ENCODE data around the gene CDK5RAP3. TPM values are rescaled to one million over a fixed set of nuclear protein-coding genes. Genes with fewer than 3 reads are reported as not detected.

Gene CDK5RAP3, protein sequence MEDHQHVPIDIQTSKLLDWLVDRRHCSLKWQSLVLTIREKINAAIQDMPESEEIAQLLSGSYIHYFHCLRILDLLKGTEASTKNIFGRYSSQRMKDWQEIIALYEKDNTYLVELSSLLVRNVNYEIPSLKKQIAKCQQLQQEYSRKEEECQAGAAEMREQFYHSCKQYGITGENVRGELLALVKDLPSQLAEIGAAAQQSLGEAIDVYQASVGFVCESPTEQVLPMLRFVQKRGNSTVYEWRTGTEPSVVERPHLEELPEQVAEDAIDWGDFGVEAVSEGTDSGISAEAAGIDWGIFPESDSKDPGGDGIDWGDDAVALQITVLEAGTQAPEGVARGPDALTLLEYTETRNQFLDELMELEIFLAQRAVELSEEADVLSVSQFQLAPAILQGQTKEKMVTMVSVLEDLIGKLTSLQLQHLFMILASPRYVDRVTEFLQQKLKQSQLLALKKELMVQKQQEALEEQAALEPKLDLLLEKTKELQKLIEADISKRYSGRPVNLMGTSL
- total RNA-seq (2014; rRNA removed; shearing (Covaris generic)), result 127 TPM in 2 replicates

DNA sequence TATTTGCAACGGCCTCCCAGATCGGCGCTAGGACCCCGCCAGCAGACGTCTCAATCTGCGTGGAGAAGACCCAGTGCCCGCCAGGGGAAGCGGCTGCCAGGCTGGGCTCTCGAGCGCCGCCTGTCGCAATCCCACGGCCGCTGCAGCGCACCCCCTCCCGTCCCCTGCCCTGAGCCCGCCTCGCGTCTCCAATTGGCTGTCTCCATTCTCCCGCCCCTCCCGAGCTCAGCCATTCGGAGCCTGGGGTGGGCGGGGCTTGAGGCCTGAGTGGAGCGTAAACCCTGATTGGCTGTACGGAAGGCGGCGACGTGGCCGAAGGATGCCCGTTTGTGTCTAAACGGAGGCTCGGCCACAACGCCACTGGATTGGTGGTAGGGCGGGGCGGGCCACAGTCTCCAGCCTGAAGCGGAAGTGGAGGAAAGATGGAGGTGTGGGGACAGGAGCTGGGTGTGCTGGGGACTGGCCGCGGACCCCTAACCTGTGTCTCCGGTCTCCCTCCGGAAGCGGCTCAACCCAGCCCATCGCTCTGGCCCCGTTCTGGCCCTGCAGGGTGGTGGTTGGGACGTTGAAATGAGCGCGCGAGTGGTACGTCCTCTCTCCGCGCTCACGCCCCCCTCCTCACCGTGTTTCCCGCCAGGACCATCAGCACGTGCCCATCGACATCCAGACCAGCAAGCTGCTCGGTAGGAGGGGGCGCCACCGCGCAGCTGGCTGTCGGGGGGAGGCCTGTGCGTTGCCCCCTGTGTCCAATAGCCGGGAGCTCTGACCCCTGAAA lies at the start of gene CDK5RAP3:
Gene CDK5RAP3 (plus strand): TSS at position 389 of the 775 bp plus-strand sequence. CDS start 34 bp downstream, at position 423.

DNA sequence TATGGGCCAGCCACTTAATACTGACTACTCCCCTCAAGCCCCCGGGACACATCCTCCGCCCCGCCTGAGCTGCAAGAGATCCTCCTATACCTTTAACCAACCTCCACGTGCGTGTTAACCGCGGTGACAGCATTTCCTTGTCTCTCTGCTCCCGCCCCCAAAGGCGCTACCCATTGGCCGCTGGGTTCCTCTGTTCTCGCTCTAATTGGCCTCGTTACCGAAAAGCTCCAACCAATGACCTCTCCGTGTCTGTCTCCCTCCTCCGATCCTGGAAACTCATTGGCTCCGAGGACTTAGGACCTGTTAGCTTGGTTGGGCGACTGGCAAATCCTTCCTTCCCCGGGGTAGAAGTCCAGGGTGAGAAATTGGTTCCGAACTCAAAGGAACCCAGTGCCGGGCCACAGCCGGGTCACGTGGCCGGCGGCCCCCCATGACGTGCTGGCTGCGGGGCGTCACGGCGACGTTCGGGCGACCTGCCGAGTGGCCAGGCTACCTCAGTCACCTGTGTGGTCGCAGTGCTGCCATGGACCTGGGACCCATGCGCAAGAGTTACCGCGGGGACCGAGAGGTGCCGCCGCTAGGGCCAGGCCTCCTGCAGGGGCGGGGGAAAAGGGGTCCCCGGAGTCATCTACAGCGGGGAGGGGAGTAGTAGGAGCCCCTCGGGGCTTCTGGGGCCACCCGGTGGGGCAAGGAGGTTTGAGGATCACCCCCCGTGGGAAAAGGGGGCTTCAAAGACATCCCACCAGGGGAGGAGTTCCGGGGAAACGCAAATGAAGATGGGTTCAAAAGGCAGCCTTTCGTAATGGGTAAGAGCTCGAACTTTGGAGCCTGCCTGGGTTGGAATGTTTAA lies 29.4 kb upstream of the CDK5RAP3 start, which contains the start of gene PNPO:
Gene PNPO (plus strand): TSS at position 326 of the 850 bp plus-strand sequence. CDS start 105 bp downstream, at position 431.

DNA sequence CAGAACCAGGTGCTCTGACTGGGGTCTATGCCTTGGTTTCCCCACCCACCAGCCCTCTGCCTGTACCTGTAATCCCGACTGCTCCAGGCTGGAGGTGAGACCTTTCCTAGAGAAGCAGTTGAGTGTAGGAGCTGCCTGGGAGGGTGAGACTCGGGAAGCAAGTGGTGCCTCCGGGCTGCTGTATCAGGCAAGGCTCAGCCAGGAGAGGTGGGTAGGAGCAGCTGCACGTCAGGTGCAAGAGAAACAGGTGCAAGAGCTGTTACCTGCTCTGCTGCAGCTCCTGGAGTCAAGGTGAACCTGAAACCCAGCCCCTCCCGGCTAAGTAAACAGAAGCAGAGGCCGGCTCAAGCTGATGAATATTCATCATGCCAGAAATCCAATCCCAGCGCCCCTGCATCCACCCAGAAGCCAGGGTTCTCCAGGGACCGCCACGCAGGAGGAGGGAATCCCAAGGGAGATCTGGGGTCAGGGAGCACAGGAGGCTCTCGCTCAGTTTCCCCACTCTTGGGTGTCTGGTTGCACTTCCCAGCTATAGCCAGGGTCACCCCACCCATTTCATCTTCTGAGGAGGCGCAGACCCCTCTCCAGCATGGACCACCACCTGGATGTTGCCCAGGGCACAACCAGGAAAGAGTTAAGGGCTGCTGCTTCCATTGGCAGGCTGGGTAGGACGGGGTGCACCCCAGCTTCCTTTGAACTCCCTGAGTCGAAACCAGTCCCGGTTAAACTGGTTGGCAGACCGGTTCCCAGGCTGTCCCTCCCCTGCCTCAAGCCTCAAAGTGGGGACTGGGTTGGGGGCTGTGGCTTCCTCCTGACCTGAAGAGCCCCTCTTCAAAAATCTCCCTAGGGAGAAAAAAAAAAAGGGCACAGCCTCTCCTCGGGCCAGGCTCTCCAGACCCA lies 13.1 kb upstream of the CDK5RAP3 start, which contains the start of gene PRR15L:
Gene PRR15L (minus strand): TSS at position 293 of the 900 bp plus-strand sequence. CDS start 4,649 bp downstream, outside the sequence.

Other genes starting within 250 kb of the CDK5RAP3 start
- gene TBX21, start 237.9 kb upstream of the CDK5RAP3 start, total RNA-seq (2014; rRNA removed; shearing (Covaris generic)), result not detected in 2 replicates
- 8.3 and 11.6 TPM in 2 replicates for gene OSBPL7, start 149.3 kb upstream of the CDK5RAP3 start, total RNA-seq (2014; rRNA removed; shearing (Covaris generic))
- 49.2 and 50.4 TPM in 2 replicates for gene MRPL10, start 139.6 kb upstream of the CDK5RAP3 start, total RNA-seq (2014; rRNA removed; shearing (Covaris generic))
- 0.32 and 0.98 TPM in 2 replicates for gene LRRC46, start 139.4 kb upstream of the CDK5RAP3 start, total RNA-seq (2014; rRNA removed; shearing (Covaris generic))
- 33.2 and 39.8 TPM in 2 replicates for gene SCRN2, start 129.8 kb upstream of the CDK5RAP3 start, total RNA-seq (2014; rRNA removed; shearing (Covaris generic))
- 0.21 TPM in 1 of 2 replicates, not detected in the other for gene SP6, start 120.0 kb upstream of the CDK5RAP3 start, total RNA-seq (2014; rRNA removed; shearing (Covaris generic))
- 4.0 and 5.4 TPM in 2 replicates for gene SP2, start 74.9 kb upstream of the CDK5RAP3 start, total RNA-seq (2014; rRNA removed; shearing (Covaris generic))
- 25.3 and 32.4 TPM in 2 replicates for gene PNPO, start 29.5 kb upstream of the CDK5RAP3 start, total RNA-seq (2014; rRNA removed; shearing (Covaris generic))
- gene PRR15L, start 13.2 kb upstream of the CDK5RAP3 start, total RNA-seq (2014; rRNA removed; shearing (Covaris generic)), result not detected in 2 replicates
- gene COPZ2, start 66.7 kb downstream of the CDK5RAP3 start, total RNA-seq (2014; rRNA removed; shearing (Covaris generic)), result 24.2 and 30.2 TPM in 2 replicates
- gene NFE2L1, start 77.2 kb downstream of the CDK5RAP3 start, total RNA-seq (2014; rRNA removed; shearing (Covaris generic)), result 70.7 and 79.1 TPM in 2 replicates
- 48.1 and 48.6 TPM in 2 replicates for gene CBX1, start 130.4 kb downstream of the CDK5RAP3 start, total RNA-seq (2014; rRNA removed; shearing (Covaris generic))
- 14.0 and 14.2 TPM in 2 replicates for gene SNX11, start 136.7 kb downstream of the CDK5RAP3 start, total RNA-seq (2014; rRNA removed; shearing (Covaris generic))